Stimulated activated CD4-positive, alpha-beta T cell treated with anti-CD3 and anti-CD28 coated beads, Interleukin-12 subunit alpha, Interleukin-12 subunit beta, amount 100 ng/mL, for 24 hours (primary cell): Measurements from ENCODE around the gene ZNF575.

Experiments used
- DNase-seq, 2 experiments: peaks; one replicate each; pipeline ENCODE4 v3.0.0-alpha.2; 2020; ENCODE audit warnings: low read depth in 2 of 2

The ZNF575 gene, protein sequence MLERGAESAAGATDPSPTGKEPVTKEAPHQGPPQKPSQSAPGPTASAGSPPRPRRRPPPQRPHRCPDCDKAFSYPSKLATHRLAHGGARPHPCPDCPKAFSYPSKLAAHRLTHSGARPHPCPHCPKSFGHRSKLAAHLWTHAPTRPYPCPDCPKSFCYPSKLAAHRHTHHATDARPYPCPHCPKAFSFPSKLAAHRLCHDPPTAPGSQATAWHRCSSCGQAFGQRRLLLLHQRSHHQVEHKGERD

GRCh38 chr19:43532962-43533545, at the start of gene ZNF575:
ZNF575 (plus strand) TSS chr19:43533188; CDS start chr19:43534423, 1,235 bp downstream.
- DNase-seq = peak; percentile 78 to 85

- DNase-seq = no peak
Measured at GRCh38 chr19:43483281-43483680, 49.7 kb upstream of the ZNF575 start.

GRCh38 chr19:43485951-43486350, 47.0 kb upstream of the ZNF575 start:
- DNase-seq = no peak

- DNase-seq = no peak
Measured at GRCh38 chr19:43486412-43486811, 46.6 kb upstream of the ZNF575 start.

- DNase-seq = no peak
Measured at GRCh38 chr19:43488179-43488578, 44.8 kb upstream of the ZNF575 start.

DNA sequence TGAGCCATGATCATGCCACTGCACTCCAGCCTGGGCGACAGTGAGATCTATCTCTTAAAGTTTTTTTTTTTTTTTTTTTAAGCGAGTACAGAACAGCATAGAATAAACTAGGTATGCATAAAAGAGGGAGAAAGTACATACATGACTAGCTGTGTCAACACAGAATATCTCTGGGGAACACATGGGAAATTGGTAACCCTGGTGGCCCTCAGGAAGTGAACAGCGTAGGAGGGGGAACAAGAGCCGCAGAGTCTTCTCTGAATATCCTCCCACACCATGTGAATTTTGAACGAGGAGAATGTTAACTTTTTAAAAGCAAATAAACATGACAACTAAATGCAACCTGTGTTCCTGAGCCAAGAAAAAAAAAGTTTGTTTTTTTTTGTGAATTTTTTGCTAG, 43.7 kb upstream of the ZNF575 start:
- no peak for DNase-seq

DNA sequence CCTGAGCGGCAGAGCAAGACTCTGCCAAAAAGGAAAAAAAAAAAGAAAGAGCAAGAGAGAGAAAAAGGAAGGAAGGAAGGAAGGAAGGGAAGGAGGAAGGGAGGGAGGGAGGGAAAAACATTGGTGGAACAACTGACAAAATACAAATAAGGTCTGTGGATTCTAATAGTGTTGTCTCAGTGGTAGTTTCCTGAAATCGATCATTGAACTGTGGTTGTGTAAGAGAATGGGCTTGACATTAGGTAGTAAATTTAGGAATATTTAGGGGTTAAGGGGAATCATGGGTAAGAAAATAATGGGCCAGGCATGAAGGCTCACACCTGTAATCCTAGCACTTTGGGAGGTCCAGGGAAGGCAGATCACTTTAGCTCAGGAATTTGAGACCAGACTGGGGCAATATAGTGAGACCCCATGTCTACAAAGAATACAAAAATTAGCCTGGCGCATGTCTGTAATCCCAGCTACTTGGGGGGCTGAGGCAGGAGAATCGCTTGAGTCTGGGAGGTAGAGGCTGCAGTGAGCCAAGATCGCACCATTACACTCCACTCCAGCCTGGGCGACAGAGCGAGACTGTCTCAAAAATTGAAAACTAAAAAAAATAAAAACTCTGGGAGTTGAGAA, 42.9 kb upstream of the ZNF575 start:
- DNase-seq = no peak

DNA sequence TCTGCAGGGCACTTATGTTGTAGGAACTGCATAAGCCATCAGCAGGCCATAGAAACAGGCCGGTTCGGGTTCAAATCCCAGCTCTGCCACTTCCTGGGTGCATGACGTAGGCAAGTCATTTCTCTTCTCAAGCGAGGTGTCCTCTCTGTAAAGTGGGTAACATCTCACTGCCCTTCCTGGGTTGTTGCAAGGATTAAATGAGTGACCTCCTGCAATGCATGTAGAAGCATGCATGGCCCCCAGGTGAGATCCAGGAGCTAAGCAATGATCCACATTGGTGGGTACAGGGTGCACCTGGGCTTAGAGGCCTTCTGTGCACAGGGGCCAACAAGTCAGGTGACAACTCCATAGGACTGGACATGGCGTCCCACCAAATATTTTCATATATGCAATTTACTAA, 42.2 kb upstream of the ZNF575 start:
- DNase-seq = no peak

GRCh38 chr19:43495082-43495481, 37.9 kb upstream of the ZNF575 start:
- no peak for DNase-seq

- no peak for DNase-seq
Measured at GRCh38 chr19:43496960-43497359, 36.0 kb upstream of the ZNF575 start.

DNA sequence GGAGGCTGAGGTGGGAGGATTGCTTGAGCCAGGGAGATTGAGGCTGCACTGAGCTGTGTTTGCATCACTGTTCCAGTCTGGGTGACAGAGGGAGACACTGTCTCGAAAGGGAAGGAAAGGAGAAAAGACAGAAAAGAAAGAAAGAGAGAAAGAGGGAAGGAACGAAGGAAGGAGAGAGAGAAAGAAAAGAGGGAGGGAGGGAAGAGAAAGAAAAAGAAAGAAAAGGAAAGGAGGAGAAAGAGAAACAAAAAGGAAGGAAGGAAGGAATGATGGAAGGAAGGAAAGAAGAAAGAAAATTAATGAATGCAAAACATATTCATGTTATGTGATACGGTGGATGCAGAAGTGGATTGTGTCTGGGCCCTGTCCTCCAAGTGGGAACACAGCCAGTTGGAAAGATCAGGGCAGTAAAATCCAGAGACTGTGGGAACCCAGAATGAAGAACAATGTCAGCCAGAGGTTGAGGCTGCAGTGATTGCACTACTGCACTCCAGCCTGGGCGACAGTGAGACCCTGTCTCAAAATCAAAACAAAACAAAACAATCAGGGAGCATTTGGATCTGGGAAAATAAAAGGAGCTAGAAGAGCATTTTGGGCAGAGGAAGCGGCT, 34.6 kb upstream of the ZNF575 start:
- DNase-seq = no peak

DNA sequence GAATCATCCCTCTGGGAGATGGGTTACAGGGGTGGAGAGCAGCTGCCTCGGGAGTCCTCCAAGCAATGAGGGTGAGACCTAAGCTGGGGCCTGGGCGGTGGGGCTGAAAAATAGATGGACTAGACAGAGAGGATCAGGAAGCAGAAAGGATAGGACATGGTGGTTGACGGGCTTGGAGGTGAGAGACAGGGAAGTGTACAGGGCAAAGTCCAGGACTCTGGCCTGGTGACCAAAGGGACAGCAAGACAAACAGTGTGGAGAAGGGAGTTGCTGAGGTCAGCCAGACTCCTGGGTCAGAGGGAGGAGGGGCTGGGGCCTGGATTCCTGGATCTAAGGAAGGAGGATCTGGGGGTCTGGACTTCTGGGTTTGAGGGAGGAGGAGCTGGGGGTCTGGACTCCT, 33.9 kb upstream of the ZNF575 start:
- DNase-seq = no peak

GRCh38 chr19:43501661-43502418, 31.1 kb upstream of the ZNF575 start:
- DNase-seq = no peak

GRCh38 chr19:43502419-43502976, 30.5 kb upstream of the ZNF575 start:
- no peak for DNase-seq

GRCh38 chr19:43503501-43504425, 29.2 kb upstream of the ZNF575 start:
- DNase-seq = peak; percentile 95 to 100

GRCh38 chr19:43504426-43505185, 28.4 kb upstream of the ZNF575 start, which contains the start of gene PHLDB3:
PHLDB3 (minus strand) TSS chr19:43504746; CDS start chr19:43504118, 628 bp downstream.
- peak; percentile 32 to 38 for DNase-seq

- no peak for DNase-seq
Measured at GRCh38 chr19:43505186-43505456, 27.9 kb upstream of the ZNF575 start.

- no peak for DNase-seq
Measured at GRCh38 chr19:43505941-43506340, 27.0 kb upstream of the ZNF575 start.

- no peak for DNase-seq
Measured at GRCh38 chr19:43506629-43507028, 26.4 kb upstream of the ZNF575 start.

DNA sequence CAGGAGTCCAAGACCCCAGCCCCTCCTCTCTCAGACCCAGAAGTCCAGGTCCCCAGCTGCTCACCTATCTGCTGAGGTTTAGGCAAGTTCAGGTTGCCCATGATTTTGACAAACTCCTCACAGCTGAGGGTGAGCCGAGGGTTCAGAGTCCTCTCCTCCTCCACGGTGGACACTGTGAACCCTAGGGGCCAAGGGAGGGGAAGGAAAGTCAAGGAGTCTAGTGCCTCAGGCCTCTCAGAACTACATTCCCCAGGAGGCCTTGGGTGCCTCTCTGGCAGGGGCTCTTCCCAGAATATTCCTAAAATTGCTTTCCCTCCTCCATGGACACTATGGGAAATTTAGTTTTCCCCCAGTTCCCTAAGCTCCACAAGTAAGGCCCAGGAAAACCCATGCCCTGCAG, 25.1 kb upstream of the ZNF575 start:
- DNase-seq = no peak
